Measurements from ENCODE around the gene GJD2. TPM values are rescaled to one million over a fixed set of nuclear protein-coding genes. Genes with fewer than 3 reads are reported as not detected.

The GJD2 gene
- polyA plus RNA-seq, 1 of the 3 experiments (the other 2 are of a cell fraction), result not detected

GRCh38 chr15:34716111-34716510 is 38.7 kb downstream of the GJD2 start (continued):
- TF ChIP-seq, protein P1, sequence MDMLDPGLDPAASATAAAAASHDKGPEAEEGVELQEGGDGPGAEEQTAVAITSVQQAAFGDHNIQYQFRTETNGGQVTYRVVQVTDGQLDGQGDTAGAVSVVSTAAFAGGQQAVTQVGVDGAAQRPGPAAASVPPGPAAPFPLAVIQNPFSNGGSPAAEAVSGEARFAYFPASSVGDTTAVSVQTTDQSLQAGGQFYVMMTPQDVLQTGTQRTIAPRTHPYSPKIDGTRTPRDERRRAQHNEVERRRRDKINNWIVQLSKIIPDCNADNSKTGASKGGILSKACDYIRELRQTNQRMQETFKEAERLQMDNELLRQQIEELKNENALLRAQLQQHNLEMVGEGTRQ (IDR thresholded peaks at IDR 0.05; ENCODE audit: borderline replicate concordance, low read depth, low read length), result no peak
- TF ChIP-seq RXRA (IDR thresholded peaks at IDR 0.05; ENCODE audit: borderline replicate concordance, low read depth) (no peak), NFIC (IDR thresholded peaks at IDR 0.05; ENCODE audit: borderline replicate concordance) (no peak)

DNA sequence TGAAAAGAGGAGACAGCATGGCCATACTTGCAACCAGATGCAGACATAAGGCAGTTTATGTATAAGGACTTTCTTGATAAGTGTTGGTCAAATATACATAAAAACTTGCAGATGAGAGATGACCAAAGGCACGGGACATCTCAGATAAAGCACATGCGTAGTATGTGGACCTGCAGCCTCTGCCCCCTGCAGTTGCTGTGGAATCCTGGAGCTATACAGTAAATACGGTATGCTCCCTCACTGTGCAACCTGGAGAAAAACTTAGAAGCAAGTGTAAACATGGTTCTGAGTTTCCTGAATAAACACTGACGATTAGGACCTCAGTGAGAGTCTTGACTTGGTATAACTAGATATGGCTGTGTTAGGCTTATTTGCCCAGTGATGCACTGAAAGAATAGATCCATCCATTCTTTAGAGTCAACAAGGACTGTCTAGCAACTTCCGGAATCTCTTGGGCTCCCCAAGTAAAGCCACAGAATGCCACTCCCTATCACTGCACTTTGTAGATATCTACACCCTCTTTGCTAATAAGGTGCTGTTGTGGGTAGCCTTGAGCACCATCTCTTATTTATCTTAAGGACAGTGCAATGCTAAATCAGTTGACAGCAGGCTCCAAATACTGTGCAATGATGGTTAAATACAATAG is 40.2 kb downstream of the GJD2 start:
- TF ChIP-seq MEF2A (IDR thresholded peaks at IDR 0.05; ENCODE audit: borderline replicate concordance, low read depth), result no peak
- TF ChIP-seq RAD21 (IDR thresholded peaks at IDR 0.05; ENCODE audit: low read length), result no peak
- CTCF ChIA-PET, result interaction anchor here (1.3 to 3.1 kb wide), 2 partner anchors 104 to 206 kb away, joined by 3 to 7 read pairs; no protein-coding TSS in a partner anchor
- H3K27ac ChIP-seq (ENCODE audit: low read depth in 2 of 2, low read length in 1 of 2), result no peak overlapping the region
- POLR2A ChIA-PET, result no interaction called here
- 55% methylated on average over 5 of the region's 5 CpGs for WGBS (ENCODE audit: low lambda C conversion rate)
- no peak overlapping the region for H3K4me3 ChIP-seq (ENCODE audit: low read depth in 2 of 2, low read length in 1 of 2)
- no peak overlapping the region for H3K4me2 ChIP-seq
- H3K9me2 ChIP-seq, result no peaks in the 10 kb centered on the region
- no peaks in the 10 kb centered on the region for H3K36me3 ChIP-seq (replicated peaks in 1 of 2; ENCODE audit: control insufficient read depth in 1 of 2, insufficient read depth in 2 of 2, low read length in 1 of 2)
- H3K9me3 ChIP-seq, result no peaks in the 10 kb centered on the region
- no peaks in the 10 kb centered on the region for H3K27me3 ChIP-seq (ENCODE audit: insufficient read depth)
- no peaks in the 10 kb centered on the region for H3K79me2 ChIP-seq (ENCODE audit: insufficient read depth)
- no peak for DNase-seq
- H2AFZ ChIP-seq (ENCODE audit: low read depth), result no peak overlapping the region
- H3K4me1 ChIP-seq (ENCODE audit: control insufficient read depth in 1 of 2, insufficient read depth in 2 of 2, low read depth in 1 of 2, low read length in 1 of 2), result peaks cover 0 to 16% of the 10 kb centered on the region in 2 experiments; a peak in 1 of 4 replicates
- peaks cover 4% of the 10 kb centered on the region for H3F3A ChIP-seq (replicated peaks; ENCODE audit: insufficient read depth)
- no peaks in the 10 kb centered on the region for H4K20me1 ChIP-seq (ENCODE audit: insufficient read depth)
- no peak overlapping the region for H3K9ac ChIP-seq

- CTCF ChIA-PET, result interaction anchor here (1.0 to 3.1 kb wide), 3 partner anchors 11 to 207 kb away, joined by 3 to 7 read pairs (median 3); no protein-coding TSS in a partner anchor
Measured at GRCh38 chr15:34713635-34714034, 41.2 kb downstream of the GJD2 start.

More at GRCh38 chr15:34713635-34714034, 41.2 kb downstream of the GJD2 start:
- Histone ChIP-seq H4K20me1 (ENCODE audit: insufficient read depth) (no peaks in the 10 kb centered on the region), H3K27ac (ENCODE audit: low read depth in 2 of 2, low read length in 1 of 2) (no peak overlapping the region), H3K79me2 (ENCODE audit: insufficient read depth) (no peaks in the 10 kb centered on the region), H3K27me3 (ENCODE audit: insufficient read depth) (no peaks in the 10 kb centered on the region), H3K9me3 (no peaks in the 10 kb centered on the region), H3K4me2 (no peak overlapping the region), H3K36me3 (replicated peaks in 1 of 2; ENCODE audit: control insufficient read depth in 1 of 2, insufficient read depth in 2 of 2, low read length in 1 of 2) (no peaks in the 10 kb centered on the region), H3K4me1 (ENCODE audit: control insufficient read depth in 1 of 2, insufficient read depth in 2 of 2, low read depth in 1 of 2, low read length in 1 of 2) (peaks cover 0 to 10% of the 10 kb centered on the region in 2 experiments; a peak in 3 of 4 replicates), H3K9me2 (no peaks in the 10 kb centered on the region), H2AFZ (ENCODE audit: low read depth) (no peak overlapping the region), H3K4me3 (ENCODE audit: low read depth in 2 of 2, low read length in 1 of 2) (no peak overlapping the region), H3F3A (replicated peaks; ENCODE audit: insufficient read depth) (peaks cover 4% of the 10 kb centered on the region), H3K9ac (no peak overlapping the region)
- TF ChIP-seq SMC3 (IDR thresholded peaks at IDR 0.05; ENCODE audit: low read depth, low read length) (no peak), MAX (IDR thresholded peaks at IDR 0.05; ENCODE audit: low read depth) (no peak), FOSL2 (IDR thresholded peaks at IDR 0.05; ENCODE audit: borderline replicate concordance, low read depth) (no peak), ELF1 (IDR thresholded peaks at IDR 0.05) (no peak), JUND (IDR thresholded peaks at IDR 0.05) (no peak), GATA2 (CRISPR knock-in tag; IDR thresholded peaks at IDR 0.05) (no peak), CTCF (IDR thresholded peaks at IDR 0.05) (no peak), MXI1 (IDR thresholded peaks at IDR 0.05; ENCODE audit: low read depth, low read length) (no peak), TEAD4 (IDR thresholded peaks at IDR 0.05; ENCODE audit: borderline replicate concordance, insufficient read depth) (no peak), TCF12 (IDR thresholded peaks at IDR 0.05) (no peak), EZH2phosphoT487 (IDR thresholded peaks at IDR 0.05; ENCODE audit: borderline replicate concordance, low read depth) (no peak)
- TF ChIP-seq, protein P2, sequence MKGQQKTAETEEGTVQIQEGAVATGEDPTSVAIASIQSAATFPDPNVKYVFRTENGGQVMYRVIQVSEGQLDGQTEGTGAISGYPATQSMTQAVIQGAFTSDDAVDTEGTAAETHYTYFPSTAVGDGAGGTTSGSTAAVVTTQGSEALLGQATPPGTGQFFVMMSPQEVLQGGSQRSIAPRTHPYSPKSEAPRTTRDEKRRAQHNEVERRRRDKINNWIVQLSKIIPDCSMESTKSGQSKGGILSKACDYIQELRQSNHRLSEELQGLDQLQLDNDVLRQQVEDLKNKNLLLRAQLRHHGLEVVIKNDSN (IDR thresholded peaks at IDR 0.05; ENCODE audit: borderline replicate concordance, low read depth), result no peak
- WGBS (ENCODE audit: low lambda C conversion rate), result 79% methylated on average over 1 of the region's 1 CpG
- no peak for DNase-seq
- POLR2A ChIA-PET, result no interaction called here
